Mucosa of descending colon (tissue), 3 donors: ENCODE results near the gene IL17RD. TPM values are rescaled to one million over a fixed set of nuclear protein-coding genes. Genes with fewer than 3 reads are reported as not detected.

Experiments used
- ATAC-seq: fragments of 200-7000 bp; cut with Tn5 transposase; one replicate; pipeline ENCODE4 v1.9.1; 2020; ENCODE audit warnings: mild to moderate bottlenecking, moderate library complexity
- DNase-seq, 3 donors: peaks; one replicate each; pipeline ENCODE4 v3.0.0-alpha.2; 2020
- H3K36me3 ChIP-seq: fragments of 200-600 bp; one replicate; pipeline ENCODE4 v1.8.0; 2021; ENCODE audit warnings: low read depth, mild to moderate bottlenecking
- H3K4me1 ChIP-seq: fragments of 200-600 bp; one replicate; pipeline ENCODE4 v1.8.0; 2021; ENCODE audit warnings: low read depth, mild to moderate bottlenecking
- H3K4me3 ChIP-seq: fragments of 200-600 bp; one replicate; pipeline ENCODE4 v1.8.0; 2021; ENCODE audit warnings: mild to moderate bottlenecking
- H3K9me3 ChIP-seq: fragments of 200-600 bp; one replicate; pipeline ENCODE4 v1.8.0; 2021; ENCODE audit warnings: mild to moderate bottlenecking
- CTCF ChIP-seq: fragments of 200-600 bp; IDR thresholded peaks from one replicate; pipeline ENCODE4 v1.8.0; 2022; ENCODE audit warnings: antibody characterized with exemption, mild to moderate bottlenecking
- intact Hi-C, 2 donors: fragments of 100-400 bp; cut with DNase I in 1 of 2; cut with micrococcal nuclease in 1 of 2; formaldehyde crosslinking; loops; one replicate each; pipeline versions ENCODE4 v1.11.0 to v1.11.1; 2022; cut with DNase I, micrococcal nuclease
- total RNA-seq, 3 donors: library from RNA; stranded (reverse); fragmentation: NEBNext Ultra II Directional in 2 of 3; extraction: Animal tissue kit (Norgen Biotek cat#: 25700) in 2 of 3; gene quantifications; one replicate each; pipeline versions ENCODE4 v1.2.1 to v1.2.4, GENCODE V29; 2021 to 2023
- donor health status: DM: no; HTN: no; CAD: no; lungs with moderate emphysema.
- donor health status: DM: no; HTN: no; CAD: no.
- donor health status: DM: no; HTN: yes; CAD: no.

The IL17RD gene
- total RNA-seq, 3 donors from 2014 or later: 1.2 to 14.8 (median 1.4) TPM

- DNase-seq (peak; percentile 66 to 80 (median 79)), ATAC-seq (peak; percentile 92)
- Histone ChIP-seq H3K9me3 (no peaks in the 10 kb centered on the region), H3K4me3 (no peak overlapping the region), H3K36me3 (no peaks in the 10 kb centered on the region), H3K4me1 (no peaks in the 10 kb centered on the region)
- peak; percentile 81 for TF ChIP-seq CTCF
- intact Hi-C loops: loop anchor here in 1 of 2 donors (10.0 kb wide), 1 partner anchor 65 kb away; no protein-coding TSS in a partner anchor
Measured at GRCh38 chr3:57169872-57170623, 4.9 kb upstream of the IL17RD start.

GRCh38 chr3:57169108-57169507 is 4.0 kb upstream of the IL17RD start:
- Histone ChIP-seq H3K4me3 (no peak overlapping the region), H3K4me1 (peaks cover 7% of the 10 kb centered on the region), H3K36me3 (no peaks in the 10 kb centered on the region), H3K9me3 (no peaks in the 10 kb centered on the region)
- no peak for DNase-seq
- no peak for TF ChIP-seq CTCF
- no peak for ATAC-seq
- intact Hi-C loops: loop anchor here in 1 of 2 donors (10.0 kb wide), 1 partner anchor 64 kb away; no protein-coding TSS in a partner anchor

- Histone ChIP-seq H3K4me3 (no peak overlapping the region), H3K9me3 (no peaks in the 10 kb centered on the region), H3K36me3 (no peaks in the 10 kb centered on the region), H3K4me1 (peaks cover 11% of the 10 kb centered on the region)
- DNase-seq: no peak
- TF ChIP-seq CTCF: no peak
- intact Hi-C loops: loop anchor here in 1 of 2 donors (10.0 kb wide), 1 partner anchor 63 kb away; no protein-coding TSS in a partner anchor
- ATAC-seq: no peak
Measured at GRCh38 chr3:57168151-57168550, 3.0 kb upstream of the IL17RD start.

GRCh38 chr3:57166660-57167059 is 1.5 kb upstream of the IL17RD start:
- H3K9me3 ChIP-seq: no peaks in the 10 kb centered on the region
- TF ChIP-seq CTCF: no peak
- H3K4me1 ChIP-seq: peaks cover 11% of the 10 kb centered on the region
- no peak for ATAC-seq
- DNase-seq: no peak
- H3K36me3 ChIP-seq: no peaks in the 10 kb centered on the region
- intact Hi-C loops: loop anchor here in 1 of 2 donors (10.0 kb wide), 1 partner anchor 62 kb away; no protein-coding TSS in a partner anchor
- no peak overlapping the region for H3K4me3 ChIP-seq

GRCh38 chr3:57165641-57166040 is 488 bp upstream of the IL17RD start:
- no peak for DNase-seq
- intact Hi-C loops: loop anchor here in 1 of 2 donors (10.0 kb wide), 1 partner anchor 61 kb away; no protein-coding TSS in a partner anchor
- ATAC-seq: no peak
- Histone ChIP-seq H3K9me3 (no peaks in the 10 kb centered on the region), H3K4me3 (no peak overlapping the region), H3K36me3 (no peaks in the 10 kb centered on the region), H3K4me1 (peaks cover 21% of the 10 kb centered on the region)
- no peak for TF ChIP-seq CTCF
